GM19452 (cell line): Measurements from ENCODE around the gene PACS2.

Experiments
- ATAC-seq: cut with Tn5 transposase; IDR thresholded peaks from one replicate; pipeline ENCODE4 v1.9.1; 2021; ENCODE audit not compliant: unreplicated experiment

PACS2 gene

GRCh38 chr14:105398044-105398725 is 83.6 kb downstream of the PACS2 start, which contains the start of gene TEX22:
Gene TEX22, plus strand, starts transcription at chr14:105398538. Its CDS starts 803 bp downstream, at chr14:105399341.
- peak; percentile 73 for ATAC-seq

GRCh38 chr14:105398726-105399465 is 84.3 kb downstream of the PACS2 start:
- ATAC-seq: peak; percentile 42

- ATAC-seq: no peak
Observed at GRCh38 chr14:105399466-105399775, 84.9 kb downstream of the PACS2 start.

- no peak for ATAC-seq
Observed at GRCh38 chr14:105400016-105400415, 85.5 kb downstream of the PACS2 start.

GRCh38 chr14:105401699-105402098 is 87.2 kb downstream of the PACS2 start:
- ATAC-seq: no peak

- no peak for ATAC-seq
Observed at GRCh38 chr14:105408592-105408991, 94.0 kb downstream of the PACS2 start.

- no peak for ATAC-seq
Observed at GRCh38 chr14:105409364-105409763, 94.8 kb downstream of the PACS2 start.

GRCh38 chr14:105410642-105411016 is 96.1 kb downstream of the PACS2 start:
- ATAC-seq: no peak

GRCh38 chr14:105411017-105411941 is 96.7 kb downstream of the PACS2 start:
- ATAC-seq: no peak

- no peak for ATAC-seq
Observed at GRCh38 chr14:105411985-105412770, 97.6 kb downstream of the PACS2 start.

- no peak for ATAC-seq
Observed at GRCh38 chr14:105412771-105413543, 98.4 kb downstream of the PACS2 start.

- ATAC-seq: no peak
Observed at GRCh38 chr14:105413544-105413886, 99.0 kb downstream of the PACS2 start.

- peak; percentile 53 for ATAC-seq
Observed at GRCh38 chr14:105414456-105415371, 100.2 kb downstream of the PACS2 start.

GRCh38 chr14:105415481-105416428 is 101.2 kb downstream of the PACS2 start:
- no peak for ATAC-seq

- ATAC-seq: no peak
Observed at GRCh38 chr14:105416671-105417070, 102.1 kb downstream of the PACS2 start.

GRCh38 chr14:105417690-105418121 is 103.2 kb downstream of the PACS2 start:
- ATAC-seq: no peak

- ATAC-seq: no peak
Observed at GRCh38 chr14:105418269-105419194, 104.0 kb downstream of the PACS2 start.
